Mammary epithelial cell (primary cell): ENCODE results near the gene ZMIZ1.

Experiments used
- CTCF ChIP-seq, 2 donors: IDR thresholded peaks in 1 of 2; conservative IDR thresholded peaks in 1 of 2; 2 replicates each; pipeline ENCODE4 v1.5.1; 2011 to 2012; ENCODE audit warnings: inconsistent platforms in 2 of 2, low read length in 2 of 2, mild to moderate bottlenecking in 2 of 2, control low read depth in 1 of 2, low read depth in 1 of 2; ENCODE audit not compliant: insufficient read depth in 1 of 2; ENCODE audit errors: extremely low read depth in 1 of 2
- EZH2 ChIP-seq: IDR thresholded peaks from 2 replicates; pipeline ENCODE4 v1.6.1; 2012; ENCODE audit warnings: low read length, inconsistent platforms, borderline replicate concordance

- no peak for TF ChIP-seq CTCF (conservative IDR thresholded peaks at IDR 0.05 in 1 of 2, IDR thresholded peaks at IDR 0.05 in 1 of 2; ENCODE audit: extremely low read depth in 1 of 2, insufficient read depth in 1 of 2, low read depth in 1 of 2, low read length in 2 of 2)
- TF ChIP-seq EZH2 = no peak
These were observed 209.0 kb downstream of the ZMIZ1 start for GRCh38 chr10:79277579-79278269.
